GM23338 (cell line): ENCODE measurements around the gene UBE3C. TPM values are rescaled to one million over a fixed set of nuclear protein-coding genes. Genes with fewer than 3 reads are reported as not detected.

Source experiments
- ATAC-seq: fragments of 200-7000 bp; cut with Tn5 transposase; 3 replicates; pipeline ENCODE4 v1.9.1; 2020
- DNase-seq: peaks from one replicate; pipeline ENCODE4 v3.0.0-alpha.2; 2015; ENCODE audit warnings: low spot score
- H2AFZ ChIP-seq: fragments of 200-600 bp; sonication (generic); 2 replicates; pipeline ENCODE4 v1.8.0; 2016; ENCODE audit warnings: antibody characterized with exemption, mild to moderate bottlenecking, moderate library complexity
- H3F3A ChIP-seq: fragments of 200-600 bp; sonication (generic); replicated peaks from 2 replicates; pipeline ENCODE4 v1.8.0; 2017; ENCODE audit warnings: antibody characterized with exemption, mixed run types, low read depth
- H3K27ac ChIP-seq: fragments of 200-600 bp; sonication (generic); 2 replicates; pipeline ENCODE4 v1.6.1; 2016; ENCODE audit warnings: low read depth
- H3K27me3 ChIP-seq: fragments of 200-600 bp; sonication (generic); 2 replicates; pipeline ENCODE4 v1.8.0; 2016; ENCODE audit warnings: mild to moderate bottlenecking, mixed run types, moderate library complexity; ENCODE audit not compliant: insufficient read depth
- H3K36me3 ChIP-seq: fragments of 200-600 bp; sonication (generic); 2 replicates; pipeline ENCODE4 v1.8.0; 2016; ENCODE audit warnings: mild to moderate bottlenecking; ENCODE audit not compliant: insufficient read depth
- H3K4me1 ChIP-seq: fragments of 200-600 bp; sonication (generic); 2 replicates; pipeline ENCODE4 v1.8.0; 2016; ENCODE audit warnings: mild to moderate bottlenecking, moderate library complexity; ENCODE audit not compliant: insufficient read depth
- H3K4me2 ChIP-seq: fragments of 200-600 bp; sonication (generic); 2 replicates; pipeline ENCODE4 v1.7.1; 2017; ENCODE audit warnings: mixed run types
- H3K4me3 ChIP-seq: fragments of 200-600 bp; sonication (generic); 2 replicates; pipeline ENCODE4 v1.6.1; 2016; ENCODE audit warnings: mixed run types
- H3K79me2 ChIP-seq: fragments of 200-600 bp; sonication (generic); replicated peaks from 2 replicates; pipeline ENCODE4 v1.8.0; 2017; ENCODE audit warnings: mild to moderate bottlenecking; ENCODE audit not compliant: insufficient read depth
- H3K9me2 ChIP-seq: fragments of 200-600 bp; sonication (generic); 2 replicates; pipeline ENCODE4 v1.8.0; 2017; ENCODE audit not compliant: insufficient read depth
- H4K20me1 ChIP-seq: fragments of 200-600 bp; sonication (generic); replicated peaks from 2 replicates; pipeline ENCODE4 v1.8.0; 2017; ENCODE audit warnings: mild to moderate bottlenecking; ENCODE audit not compliant: insufficient read depth
- H3K27ac Mint-ChIP-seq: 2 replicates; pipeline ENCODE4 v1.8.0; 2020; ENCODE audit warnings: inconsistent platforms, mild to moderate bottlenecking, moderate library complexity, mixed read lengths
- H3K27me3 Mint-ChIP-seq: 3 replicates; pipeline ENCODE4 v1.8.0; 2022; ENCODE audit warnings: low read depth, mild to moderate bottlenecking, moderate library complexity, mixed read lengths, inconsistent platforms; ENCODE audit not compliant: insufficient read depth, poor library complexity
- H3K36me3 Mint-ChIP-seq: 3 replicates; pipeline ENCODE4 v1.8.0; 2021; ENCODE audit warnings: low read depth, mild to moderate bottlenecking, inconsistent platforms, moderate library complexity, mixed read lengths
- H3K4me1 Mint-ChIP-seq: 3 replicates; pipeline ENCODE4 v1.8.0; 2020; ENCODE audit warnings: mild to moderate bottlenecking, inconsistent platforms, mixed read lengths
- H3K4me3 Mint-ChIP-seq: 3 replicates; pipeline ENCODE4 v1.8.0; 2021; ENCODE audit warnings: moderate library complexity, mild to moderate bottlenecking, inconsistent platforms, mixed read lengths
- H3K9me3 Mint-ChIP-seq: 3 replicates; pipeline ENCODE4 v1.8.0; 2020; ENCODE audit warnings: moderate library complexity, mild to moderate bottlenecking, inconsistent platforms, mixed read lengths
- CREB1 ChIP-seq: fragments of 250-450 bp; sonication (Bioruptor Pico); IDR thresholded peaks from 2 replicates; pipeline ENCODE4 v1.5.0; 2020; ENCODE audit warnings: low read depth, mild to moderate bottlenecking, moderate library complexity
- EZH2 ChIP-seq: fragments of 200-600 bp; sonication (generic); IDR thresholded peaks from one replicate; pipeline ENCODE4 v1.8.0; 2017; ENCODE audit warnings: antibody characterized with exemption, mild to moderate bottlenecking, low read depth; ENCODE audit not compliant: unreplicated experiment
- JUNB ChIP-seq: IDR thresholded peaks from one replicate; pipeline ENCODE4 v1.6.1; 2016; ENCODE audit warnings: antibody characterized with exemption; ENCODE audit not compliant: unreplicated experiment
- NANOG ChIP-seq: IDR thresholded peaks from 2 replicates; pipeline ENCODE4 v1.6.1; 2016; ENCODE audit warnings: antibody characterized with exemption, borderline replicate concordance
- POLR2AphosphoS5 ChIP-seq: IDR thresholded peaks from 2 replicates; pipeline ENCODE4 v1.6.1; 2016; ENCODE audit warnings: antibody characterized with exemption, low read depth
- STAT1 ChIP-seq: IDR thresholded peaks from one replicate; pipeline ENCODE4 v1.6.1; 2016; ENCODE audit warnings: antibody characterized with exemption; ENCODE audit not compliant: unreplicated experiment
- ZNF331 ChIP-seq: fragments of 250-450 bp; sonication (Bioruptor Pico); IDR thresholded peaks from 2 replicates; pipeline ENCODE4 v1.5.0; 2020; ENCODE audit warnings: low read depth, mild to moderate bottlenecking, moderate library complexity
- polyA plus RNA-seq: library from polyadenylated mRNA; unstranded; fragments of >200 nt; fragmentation: Nextera tagmentation; extraction: Ambion mirVana; gene quantifications from 2 replicates; pipeline ENCODE4 v1.2.1, GENCODE V29; 2016
- total RNA-seq: library from RNA; depleted of rRNA; stranded (reverse); fragments of >200 nt; shearing (Covaris generic); gene quantifications from 2 replicates; pipeline ENCODE4 v1.2.3, GENCODE V29; 2014
- TF ChIP-seq, protein P1 (sequence below), 2 experiments: fragments of 200-600 bp in 1 of 2; sonication (generic) in 1 of 2; conservative IDR thresholded peaks; 2 replicates each; pipeline versions ENCODE4 v1.5.1 to v1.6.1; 2016 to 2017; ENCODE audit warnings: antibody characterized with exemption in 2 of 2, low read depth in 2 of 2, mild to moderate bottlenecking in 2 of 2, moderate library complexity in 1 of 2
- TF ChIP-seq, protein P2 (sequence below): IDR thresholded peaks from 2 replicates; pipeline ENCODE4 v1.6.1; 2016; ENCODE audit warnings: antibody characterized with exemption
- TF ChIP-seq, protein P3 (sequence below): IDR thresholded peaks from one replicate; pipeline ENCODE4 v1.6.1; 2018; ENCODE audit warnings: antibody characterized with exemption; ENCODE audit not compliant: unreplicated experiment

The UBE3C gene
- total and polyA plus RNA-seq, 2 experiments from 2014 or later, result 16.8 to 76.9 TPM

DNA sequence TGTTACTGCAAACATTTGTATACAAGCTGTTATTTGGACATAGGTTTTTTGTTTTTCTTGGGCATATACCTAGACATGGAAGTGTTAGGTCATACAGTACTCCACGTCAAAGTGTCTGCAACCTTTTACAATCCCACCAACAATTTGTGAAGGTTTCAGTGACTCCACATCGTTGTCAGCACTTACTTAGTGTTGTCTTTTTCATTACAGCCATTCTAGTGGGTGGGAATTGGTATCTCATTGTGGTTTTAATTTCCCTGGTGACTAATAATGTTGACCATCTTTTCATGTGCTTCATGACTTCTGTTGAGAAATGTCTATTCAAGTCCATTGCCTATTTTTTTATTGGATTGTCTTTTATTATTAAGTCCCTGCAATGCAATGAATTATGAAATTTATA, 95.0 kb downstream of the UBE3C start (continued):
- TF ChIP-seq, protein P1, sequence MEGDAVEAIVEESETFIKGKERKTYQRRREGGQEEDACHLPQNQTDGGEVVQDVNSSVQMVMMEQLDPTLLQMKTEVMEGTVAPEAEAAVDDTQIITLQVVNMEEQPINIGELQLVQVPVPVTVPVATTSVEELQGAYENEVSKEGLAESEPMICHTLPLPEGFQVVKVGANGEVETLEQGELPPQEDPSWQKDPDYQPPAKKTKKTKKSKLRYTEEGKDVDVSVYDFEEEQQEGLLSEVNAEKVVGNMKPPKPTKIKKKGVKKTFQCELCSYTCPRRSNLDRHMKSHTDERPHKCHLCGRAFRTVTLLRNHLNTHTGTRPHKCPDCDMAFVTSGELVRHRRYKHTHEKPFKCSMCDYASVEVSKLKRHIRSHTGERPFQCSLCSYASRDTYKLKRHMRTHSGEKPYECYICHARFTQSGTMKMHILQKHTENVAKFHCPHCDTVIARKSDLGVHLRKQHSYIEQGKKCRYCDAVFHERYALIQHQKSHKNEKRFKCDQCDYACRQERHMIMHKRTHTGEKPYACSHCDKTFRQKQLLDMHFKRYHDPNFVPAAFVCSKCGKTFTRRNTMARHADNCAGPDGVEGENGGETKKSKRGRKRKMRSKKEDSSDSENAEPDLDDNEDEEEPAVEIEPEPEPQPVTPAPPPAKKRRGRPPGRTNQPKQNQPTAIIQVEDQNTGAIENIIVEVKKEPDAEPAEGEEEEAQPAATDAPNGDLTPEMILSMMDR (conservative IDR thresholded peaks at IDR 0.05; ENCODE audit: low read depth in 2 of 2), result no peak
- TF ChIP-seq NANOG, result no peak
- TF ChIP-seq ZNF331, result no peak
- TF ChIP-seq, protein P2, sequence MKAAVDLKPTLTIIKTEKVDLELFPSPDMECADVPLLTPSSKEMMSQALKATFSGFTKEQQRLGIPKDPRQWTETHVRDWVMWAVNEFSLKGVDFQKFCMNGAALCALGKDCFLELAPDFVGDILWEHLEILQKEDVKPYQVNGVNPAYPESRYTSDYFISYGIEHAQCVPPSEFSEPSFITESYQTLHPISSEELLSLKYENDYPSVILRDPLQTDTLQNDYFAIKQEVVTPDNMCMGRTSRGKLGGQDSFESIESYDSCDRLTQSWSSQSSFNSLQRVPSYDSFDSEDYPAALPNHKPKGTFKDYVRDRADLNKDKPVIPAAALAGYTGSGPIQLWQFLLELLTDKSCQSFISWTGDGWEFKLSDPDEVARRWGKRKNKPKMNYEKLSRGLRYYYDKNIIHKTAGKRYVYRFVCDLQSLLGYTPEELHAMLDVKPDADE, result no peak

DNA sequence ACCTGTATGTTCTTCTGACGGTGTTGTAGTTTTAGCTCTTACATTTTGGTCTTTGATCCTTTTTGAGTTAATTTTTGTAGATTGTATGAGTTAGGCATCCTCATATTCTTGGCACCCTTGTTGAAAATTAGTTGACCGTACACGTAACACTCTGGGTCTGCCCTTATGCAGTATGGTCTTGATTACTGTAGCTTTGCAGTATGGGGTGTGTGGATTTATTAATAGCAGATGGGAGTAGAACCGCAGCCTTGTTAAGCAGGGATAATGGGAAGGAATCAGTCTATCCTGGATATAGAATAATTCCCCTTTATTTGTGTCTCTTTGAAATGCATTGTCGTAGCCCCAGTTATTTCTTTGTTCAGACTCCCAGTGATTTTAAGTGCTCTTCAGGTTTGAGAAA, 95.5 kb downstream of the UBE3C start:
- Histone ChIP-seq H3K27ac (peak overlapping the region; percentile 74; the same call in 1 of the 2 replicates), H3K27me3 (no peaks in the 10 kb centered on the region), H3K9me2 (no peaks in the 10 kb centered on the region), H3K79me2 (peaks cover 15% of the 10 kb centered on the region; the same call in 1 of the 2 replicates), H2AFZ (no peak overlapping the region), H3K4me3 (no peak overlapping the region), H3F3A (peaks cover 7% of the 10 kb centered on the region; the same call in 1 of the 2 replicates), H3K36me3 (peaks cover 28% of the 10 kb centered on the region), H3K4me2 (no peak overlapping the region), H3K4me1 (no peaks in the 10 kb centered on the region), H4K20me1 (peaks cover 10% of the 10 kb centered on the region; the same call in 1 of the 2 replicates)
- H3K27ac Mint-ChIP-seq, result no peak overlapping the region
- DNase-seq, result no peak
- H3K4me1 Mint-ChIP-seq, result peaks cover 2% of the 10 kb centered on the region; the same call in 1 of the 3 replicates
- ATAC-seq, result no peak
- H3K36me3 Mint-ChIP-seq, result peaks cover 72% of the 10 kb centered on the region
- peaks cover 4% of the 10 kb centered on the region for H3K27me3 Mint-ChIP-seq
- H3K4me3 Mint-ChIP-seq, result no peak overlapping the region
- no peaks in the 10 kb centered on the region; the same call in 2 of the 3 replicates for H3K9me3 Mint-ChIP-seq
- TF ChIP-seq NANOG (no peak), ZNF331 (no peak), EZH2 (no peak), POLR2AphosphoS5 (no peak), JUNB (no peak), CREB1 (CRISPR knock-in tag) (no peak), STAT1 (no peak)
- TF ChIP-seq, protein P1 (conservative IDR thresholded peaks at IDR 0.05; ENCODE audit: low read depth in 2 of 2), result no peak
- TF ChIP-seq, protein P2, result no peak
- TF ChIP-seq, protein P3, sequence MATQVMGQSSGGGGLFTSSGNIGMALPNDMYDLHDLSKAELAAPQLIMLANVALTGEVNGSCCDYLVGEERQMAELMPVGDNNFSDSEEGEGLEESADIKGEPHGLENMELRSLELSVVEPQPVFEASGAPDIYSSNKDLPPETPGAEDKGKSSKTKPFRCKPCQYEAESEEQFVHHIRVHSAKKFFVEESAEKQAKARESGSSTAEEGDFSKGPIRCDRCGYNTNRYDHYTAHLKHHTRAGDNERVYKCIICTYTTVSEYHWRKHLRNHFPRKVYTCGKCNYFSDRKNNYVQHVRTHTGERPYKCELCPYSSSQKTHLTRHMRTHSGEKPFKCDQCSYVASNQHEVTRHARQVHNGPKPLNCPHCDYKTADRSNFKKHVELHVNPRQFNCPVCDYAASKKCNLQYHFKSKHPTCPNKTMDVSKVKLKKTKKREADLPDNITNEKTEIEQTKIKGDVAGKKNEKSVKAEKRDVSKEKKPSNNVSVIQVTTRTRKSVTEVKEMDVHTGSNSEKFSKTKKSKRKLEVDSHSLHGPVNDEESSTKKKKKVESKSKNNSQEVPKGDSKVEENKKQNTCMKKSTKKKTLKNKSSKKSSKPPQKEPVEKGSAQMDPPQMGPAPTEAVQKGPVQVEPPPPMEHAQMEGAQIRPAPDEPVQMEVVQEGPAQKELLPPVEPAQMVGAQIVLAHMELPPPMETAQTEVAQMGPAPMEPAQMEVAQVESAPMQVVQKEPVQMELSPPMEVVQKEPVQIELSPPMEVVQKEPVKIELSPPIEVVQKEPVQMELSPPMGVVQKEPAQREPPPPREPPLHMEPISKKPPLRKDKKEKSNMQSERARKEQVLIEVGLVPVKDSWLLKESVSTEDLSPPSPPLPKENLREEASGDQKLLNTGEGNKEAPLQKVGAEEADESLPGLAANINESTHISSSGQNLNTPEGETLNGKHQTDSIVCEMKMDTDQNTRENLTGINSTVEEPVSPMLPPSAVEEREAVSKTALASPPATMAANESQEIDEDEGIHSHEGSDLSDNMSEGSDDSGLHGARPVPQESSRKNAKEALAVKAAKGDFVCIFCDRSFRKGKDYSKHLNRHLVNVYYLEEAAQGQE, result no peak
